Nephron progenitor cell (in vitro differentiated cells): ENCODE measurements around the gene PAPPA2.
A peak's percentile ranks its signal among the peaks of the same experiment; 100 is the strongest.

Experiments
- DNase-seq: peaks from one replicate; pipeline ENCODE4 v3.0.0; 2021
- H3K27ac Mint-ChIP-seq: 2 replicates; pipeline ENCODE4 v1.8.0; 2021; ENCODE audit warnings: mild to moderate bottlenecking, moderate library complexity, mixed read lengths
- H3K27me3 Mint-ChIP-seq: 2 replicates; pipeline ENCODE4 v1.8.0; 2021; ENCODE audit warnings: mild to moderate bottlenecking, low read depth, mixed read lengths; ENCODE audit not compliant: poor library complexity
- H3K36me3 Mint-ChIP-seq: 2 replicates; pipeline ENCODE4 v1.8.0; 2021; ENCODE audit warnings: low read depth, mixed read lengths
- H3K4me1 Mint-ChIP-seq: 2 replicates; pipeline ENCODE4 v1.8.0; 2021; ENCODE audit warnings: mixed read lengths
- H3K4me3 Mint-ChIP-seq: 2 replicates; pipeline ENCODE4 v1.8.0; 2021; ENCODE audit warnings: mild to moderate bottlenecking, moderate library complexity, mixed read lengths
- H3K9me3 Mint-ChIP-seq: 2 replicates; pipeline ENCODE4 v1.8.0; 2021; ENCODE audit warnings: mild to moderate bottlenecking, moderate library complexity, mixed read lengths
- TF ChIP-seq, protein P1 (sequence below): fragments of 200-600 bp; sonication (generic); IDR thresholded peaks from 2 replicates; pipeline ENCODE4 v1.5.0; 2021; ENCODE audit warnings: antibody characterized with exemption

Gene PAPPA2

GRCh38 chr1:176529395-176530090 lies 66.6 kb downstream of the PAPPA2 start:
- Mint-ChIP-seq H3K4me3 (peak overlapping the region; percentile 29), H3K9me3 (peaks cover 4% of the 10 kb centered on the region), H3K4me1 (peaks cover 56% of the 10 kb centered on the region), H3K36me3 (no peaks in the 10 kb centered on the region), H3K27ac (peak overlapping the region; percentile 2), H3K27me3 (peaks cover 6% of the 10 kb centered on the region)
- DNase-seq: no peak
- TF ChIP-seq, protein P1, sequence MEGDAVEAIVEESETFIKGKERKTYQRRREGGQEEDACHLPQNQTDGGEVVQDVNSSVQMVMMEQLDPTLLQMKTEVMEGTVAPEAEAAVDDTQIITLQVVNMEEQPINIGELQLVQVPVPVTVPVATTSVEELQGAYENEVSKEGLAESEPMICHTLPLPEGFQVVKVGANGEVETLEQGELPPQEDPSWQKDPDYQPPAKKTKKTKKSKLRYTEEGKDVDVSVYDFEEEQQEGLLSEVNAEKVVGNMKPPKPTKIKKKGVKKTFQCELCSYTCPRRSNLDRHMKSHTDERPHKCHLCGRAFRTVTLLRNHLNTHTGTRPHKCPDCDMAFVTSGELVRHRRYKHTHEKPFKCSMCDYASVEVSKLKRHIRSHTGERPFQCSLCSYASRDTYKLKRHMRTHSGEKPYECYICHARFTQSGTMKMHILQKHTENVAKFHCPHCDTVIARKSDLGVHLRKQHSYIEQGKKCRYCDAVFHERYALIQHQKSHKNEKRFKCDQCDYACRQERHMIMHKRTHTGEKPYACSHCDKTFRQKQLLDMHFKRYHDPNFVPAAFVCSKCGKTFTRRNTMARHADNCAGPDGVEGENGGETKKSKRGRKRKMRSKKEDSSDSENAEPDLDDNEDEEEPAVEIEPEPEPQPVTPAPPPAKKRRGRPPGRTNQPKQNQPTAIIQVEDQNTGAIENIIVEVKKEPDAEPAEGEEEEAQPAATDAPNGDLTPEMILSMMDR: no peak

- Mint-ChIP-seq H3K9me3 (peaks cover 8% of the 10 kb centered on the region), H3K4me1 (peaks cover 60% of the 10 kb centered on the region), H3K4me3 (no peak overlapping the region), H3K27me3 (peaks cover 6% of the 10 kb centered on the region), H3K27ac (no peak overlapping the region), H3K36me3 (no peaks in the 10 kb centered on the region)
- no peak for DNase-seq
- TF ChIP-seq, protein P1: no peak
Measured at GRCh38 chr1:176531036-176531435, 68.1 kb downstream of the PAPPA2 start.

DNA sequence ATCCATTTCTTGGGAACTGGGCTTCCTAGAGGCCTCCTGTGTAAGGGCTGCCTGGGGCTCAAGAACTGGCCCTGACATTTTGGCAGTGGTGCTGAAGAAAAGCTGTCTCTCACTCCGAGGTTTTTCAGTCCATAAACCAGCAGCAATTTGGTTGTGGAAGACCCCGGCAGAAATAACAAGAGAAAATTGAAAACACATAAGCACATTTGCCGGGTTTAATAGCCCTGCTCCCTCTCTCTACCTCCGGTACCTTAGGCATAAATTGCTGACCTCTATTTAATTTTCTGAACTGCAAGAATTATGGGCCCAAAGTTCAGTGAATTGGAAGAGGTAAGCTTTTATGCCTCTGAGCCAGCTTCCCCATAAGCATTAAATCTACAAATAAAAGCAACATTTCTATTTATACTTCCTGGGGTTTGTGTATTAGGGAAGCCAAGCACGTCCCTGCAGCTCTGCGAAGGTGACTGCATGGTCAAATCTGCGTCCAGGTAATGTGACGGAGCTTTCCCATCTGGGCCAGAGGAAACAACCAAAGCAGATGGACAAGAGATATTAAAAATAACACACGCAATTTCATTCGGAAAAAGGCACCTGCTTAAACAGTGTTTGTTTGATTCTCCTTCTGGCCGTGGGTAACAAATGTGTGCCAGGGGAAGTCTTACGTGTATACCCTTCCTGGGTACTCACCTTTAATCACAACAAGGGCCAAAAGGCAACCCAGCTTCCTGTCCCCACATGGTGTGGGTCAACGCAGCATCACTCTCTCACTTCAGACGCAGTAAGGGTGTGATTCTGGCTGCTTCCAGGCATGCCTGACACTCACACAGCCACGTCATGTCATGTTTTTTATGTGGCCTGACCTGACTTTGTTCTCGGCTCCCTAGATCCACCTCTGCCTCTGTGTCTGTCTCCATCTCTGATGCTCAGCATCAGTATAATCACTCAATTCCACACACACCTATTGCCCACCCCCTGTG lies 69.2 kb downstream of the PAPPA2 start:
- Mint-ChIP-seq H3K27me3 (peaks cover 3% of the 10 kb centered on the region), H3K9me3 (peaks cover 8% of the 10 kb centered on the region), H3K36me3 (no peaks in the 10 kb centered on the region), H3K4me3 (peak overlapping the region; percentile 44), H3K4me1 (peaks cover 60% of the 10 kb centered on the region), H3K27ac (peak overlapping the region; percentile 99)
- no peak for DNase-seq
- TF ChIP-seq, protein P1: no peak

DNA sequence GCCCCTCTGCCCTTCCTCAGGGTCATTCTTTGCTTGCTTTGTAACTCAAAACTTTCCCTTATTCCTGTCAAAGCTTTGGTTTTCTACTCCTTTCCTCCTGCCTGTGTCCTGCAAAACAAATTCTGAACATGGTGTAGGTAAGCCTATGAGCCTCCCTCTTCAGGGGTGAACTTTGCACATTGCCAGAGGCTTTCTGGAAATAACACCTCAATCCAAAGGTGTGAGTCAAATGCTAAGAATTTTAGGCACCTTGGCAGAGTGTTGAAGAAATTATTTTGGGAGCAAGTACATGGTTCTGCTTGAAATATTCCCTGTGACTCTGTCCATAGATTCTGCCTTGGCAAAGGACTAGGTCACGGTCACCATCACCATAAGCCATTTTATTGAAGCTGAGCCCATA lies 70.0 kb downstream of the PAPPA2 start:
- DNase-seq: no peak
- TF ChIP-seq, protein P1: no peak
- H3K4me1 Mint-ChIP-seq: peaks cover 60% of the 10 kb centered on the region
- H3K36me3 Mint-ChIP-seq: no peaks in the 10 kb centered on the region
- H3K4me3 Mint-ChIP-seq: no peak overlapping the region
- H3K27ac Mint-ChIP-seq: peak overlapping the region; percentile 99
- peaks cover 3% of the 10 kb centered on the region for H3K27me3 Mint-ChIP-seq
- H3K9me3 Mint-ChIP-seq: peaks cover 8% of the 10 kb centered on the region

- no peak overlapping the region for H3K4me3 Mint-ChIP-seq
- no peak overlapping the region for H3K27ac Mint-ChIP-seq
- H3K36me3 Mint-ChIP-seq: no peaks in the 10 kb centered on the region
- H3K4me1 Mint-ChIP-seq: peaks cover 31% of the 10 kb centered on the region
- TF ChIP-seq, protein P1: no peak
- no peak for DNase-seq
- peaks cover 3% of the 10 kb centered on the region for H3K27me3 Mint-ChIP-seq
- H3K9me3 Mint-ChIP-seq: peaks cover 5% of the 10 kb centered on the region
Measured at GRCh38 chr1:176536588-176536987, 73.6 kb downstream of the PAPPA2 start.
